HG03039 (cell line): Measurements from ENCODE around the gene TAS2R39.
"Not testable (repeated sequence)": the region's sequence is repeated elsewhere in the genome, so short reads cannot be mapped to it uniquely, and the experiment has no call there.

Experiments used
- ATAC-seq: cut with Tn5 transposase; IDR thresholded peaks from one replicate; pipeline ENCODE4 v1.9.1; 2021; ENCODE audit warnings: mild to moderate bottlenecking, moderate library complexity; ENCODE audit not compliant: unreplicated experiment

TAS2R39 gene

GRCh38 chr7:143183024-143183423 is at the start of gene TAS2R39:
TAS2R39 (plus strand) TSS chr7:143183419; CDS start chr7:143183419, 0 bp downstream.
- no peak for ATAC-seq

GRCh38 chr7:143147070-143147469 is 36.1 kb upstream of the TAS2R39 start:
- no peak for ATAC-seq

- no peak for ATAC-seq
Observed at GRCh38 chr7:143148050-143148449, 35.2 kb upstream of the TAS2R39 start.

- no peak for ATAC-seq
Observed at GRCh38 chr7:143148651-143149050, 34.6 kb upstream of the TAS2R39 start.

- ATAC-seq = not testable (repeated sequence)
Observed at GRCh38 chr7:143150696-143151095, 32.5 kb upstream of the TAS2R39 start.

GRCh38 chr7:143158617-143159016 is 24.6 kb upstream of the TAS2R39 start:
- ATAC-seq = not testable (repeated sequence)

GRCh38 chr7:143171697-143172096 is 11.5 kb upstream of the TAS2R39 start:
- ATAC-seq = no peak

- no peak for ATAC-seq
Observed at GRCh38 chr7:143172354-143172753, 10.9 kb upstream of the TAS2R39 start.

GRCh38 chr7:143176128-143176527 is 7.1 kb upstream of the TAS2R39 start:
- no peak for ATAC-seq

- ATAC-seq = no peak
Observed at GRCh38 chr7:143177374-143178119, 5.7 kb upstream of the TAS2R39 start.

GRCh38 chr7:143180771-143181170 is 2.4 kb upstream of the TAS2R39 start:
- ATAC-seq = not testable (repeated sequence)

- no peak for ATAC-seq
Observed at GRCh38 chr7:143181349-143181748, 1.9 kb upstream of the TAS2R39 start.

GRCh38 chr7:143185551-143185950 is 2.3 kb downstream of the TAS2R39 start:
- ATAC-seq = no peak

- ATAC-seq = no peak
Observed at GRCh38 chr7:143188994-143189393, 5.8 kb downstream of the TAS2R39 start.

GRCh38 chr7:143193880-143194279 is 10.7 kb downstream of the TAS2R39 start:
- no peak for ATAC-seq

- ATAC-seq = peak; percentile 58
Observed at GRCh38 chr7:143199040-143199439, 15.8 kb downstream of the TAS2R39 start.

- ATAC-seq = no peak
Observed at GRCh38 chr7:143202161-143202560, 18.9 kb downstream of the TAS2R39 start.

GRCh38 chr7:143203386-143203785 is 20.2 kb downstream of the TAS2R39 start:
- ATAC-seq = no peak

- peak; percentile 93 for ATAC-seq
Observed at GRCh38 chr7:143205560-143206293, 22.5 kb downstream of the TAS2R39 start.

GRCh38 chr7:143210541-143210940 is 27.3 kb downstream of the TAS2R39 start:
- no peak for ATAC-seq

- ATAC-seq = not testable (repeated sequence)
Observed at GRCh38 chr7:143213478-143213877, 30.3 kb downstream of the TAS2R39 start.
